ENCODE measurements around the gene TMEM201.
A peak's percentile ranks its signal among the peaks of the same experiment; 100 is the strongest.

Gene TMEM201

DNA sequence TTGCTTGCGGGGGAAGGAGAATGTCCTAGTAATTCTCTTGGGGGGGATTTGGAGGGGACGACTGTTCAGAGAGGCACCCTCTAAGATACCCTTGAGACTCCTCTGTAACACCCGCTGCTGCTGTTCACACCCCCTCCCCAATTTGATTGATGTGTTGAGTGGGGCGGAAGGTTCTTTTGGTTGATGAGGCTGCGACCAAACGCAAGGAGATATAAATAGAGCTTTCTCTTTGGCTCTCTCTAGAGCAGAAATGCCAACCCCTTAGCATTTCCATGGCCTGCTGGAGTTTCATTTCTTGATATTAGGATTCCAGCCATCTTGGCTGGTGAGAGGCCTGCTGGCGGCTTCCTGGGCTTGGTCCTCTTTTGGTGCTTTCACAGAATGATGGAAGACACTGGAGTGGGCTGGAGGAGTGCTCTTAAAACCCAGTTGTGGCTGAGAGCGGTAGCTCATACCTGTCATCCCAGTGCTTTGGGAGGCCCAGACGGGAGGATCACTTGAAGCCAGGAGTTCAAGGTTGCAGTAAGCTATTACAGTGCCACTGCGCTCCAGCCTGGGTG lies 64.9 kb downstream of the TMEM201 start:
- peak in 1 of 2 donors; percentile 24 for DNase-seq (ENCODE audit: low read depth in 2 of 2)

GRCh38 chr1:9654051-9654833 lies 65.5 kb downstream of the TMEM201 start:
- DNase-seq (ENCODE audit: low read depth in 2 of 2) = no peak

- DNase-seq (ENCODE audit: low read depth in 2 of 2) = peak in 1 of 2 donors; percentile 50
Observed at GRCh38 chr1:9654834-9655723, 66.4 kb downstream of the TMEM201 start.

DNA sequence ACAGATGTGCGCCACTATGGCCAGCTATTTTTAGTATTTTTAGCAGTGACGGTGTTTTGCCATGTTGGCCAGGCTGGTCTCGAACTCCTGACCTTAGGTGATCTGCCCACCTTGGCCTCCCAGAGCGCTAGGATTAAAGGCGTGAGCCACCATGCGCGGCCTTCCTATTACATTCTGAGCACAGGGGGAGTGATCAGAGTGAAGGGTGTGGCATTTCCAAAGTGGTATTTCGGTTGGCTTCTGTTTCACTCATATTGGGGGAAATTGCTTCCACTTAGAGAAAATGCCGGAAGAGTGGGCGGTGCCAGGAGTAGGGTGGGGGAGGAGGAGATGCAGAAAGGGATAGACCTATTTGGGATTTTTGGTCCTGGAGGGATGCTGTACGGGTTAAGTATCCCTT lies 67.1 kb downstream of the TMEM201 start:
- no peak for DNase-seq (ENCODE audit: low read depth in 2 of 2)

GRCh38 chr1:9657521-9658032 lies 68.9 kb downstream of the TMEM201 start:
- DNase-seq (ENCODE audit: low read depth in 2 of 2) = no peak

- DNase-seq (ENCODE audit: low read depth in 2 of 2) = no peak
Observed at GRCh38 chr1:9658199-9658598, 69.5 kb downstream of the TMEM201 start.

DNA sequence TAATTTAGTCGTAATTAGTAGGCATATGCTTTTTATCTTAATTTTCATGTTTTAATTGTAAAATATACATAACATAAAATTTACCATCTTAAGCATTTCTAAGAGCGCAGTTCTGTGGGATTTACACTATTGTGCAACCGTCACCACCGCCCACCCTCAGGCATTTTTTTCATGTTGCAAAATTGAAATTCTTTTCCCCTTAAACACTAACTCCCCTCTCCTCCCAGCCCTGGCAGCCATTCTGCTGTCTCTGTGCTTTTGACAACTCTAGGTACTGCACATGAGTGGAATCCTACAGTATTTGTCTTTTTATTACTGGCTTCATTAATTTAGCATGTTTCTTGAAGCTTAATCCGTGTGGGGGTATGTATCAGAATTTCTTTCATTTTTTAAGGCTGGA lies 70.6 kb downstream of the TMEM201 start:
- no peak for DNase-seq (ENCODE audit: low read depth in 2 of 2)

DNA sequence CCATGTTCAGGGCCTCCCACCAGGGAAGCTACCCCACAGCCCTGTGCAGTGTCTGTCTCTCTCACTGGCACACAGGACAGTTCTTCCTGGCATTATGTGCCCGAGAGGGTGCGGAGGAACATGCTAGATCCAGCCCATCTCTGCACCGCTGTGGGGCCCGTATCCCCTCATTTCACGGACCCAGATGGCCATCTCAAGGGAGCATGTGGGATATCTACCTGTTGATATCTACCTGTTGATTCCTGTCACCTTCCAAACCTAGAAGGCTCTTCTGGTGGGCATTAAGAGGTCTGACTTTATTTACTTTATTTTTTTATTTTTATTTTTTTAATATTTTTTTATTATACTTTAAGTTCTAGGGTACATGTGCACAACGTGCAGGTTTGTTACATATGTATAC lies 74.5 kb downstream of the TMEM201 start:
- DNase-seq (ENCODE audit: low read depth in 2 of 2) = no peak

Data from stimulated activated CD4-positive, alpha-beta T cell treated with anti-CD3 and anti-CD28 coated beads, Interleukin-4, amount 100 ng/mL, for 48 hours (primary cell).